Frontal cortex (tissue), 4 donors: Measurements from ENCODE around the gene ACO2. TPM values are rescaled to one million over a fixed set of nuclear protein-coding genes. Genes with fewer than 3 reads are reported as not detected.
"Not testable (repeated sequence)": the region's sequence is repeated elsewhere in the genome, so short reads cannot be mapped to it uniquely, and the experiment has no call there.

ENCODE experiments used
- DNase-seq, 2 donors: peaks; one replicate each; pipeline ENCODE4 v3.0.0; 2012; ENCODE audit warnings: low spot score in 2 of 2
- FAIRE-seq: peaks from 2 replicates; lab custom pipeline; 2012; peaks lifted over from hg19 to GRCh38; lab: Jason Lieb, UNC
- total RNA-seq: library from RNA; depleted of rRNA; stranded (reverse); fragments of >200 nt; gene quantifications from one replicate; pipeline ENCODE4 v1.2.3, GENCODE V29; 2014
- donor health status: control.
- donor health status: control.
- donor health status: control.

ACO2 gene
- total RNA-seq, 1 donor from 2014 or later: 72.2 TPM

- no peak for FAIRE-seq
- no peak for DNase-seq
These were observed 21.3 kb upstream of the ACO2 start for GRCh38 chr22:41447435-41448188.

- peak; percentile 96 for FAIRE-seq
- DNase-seq: peak; percentile 81
These were observed 20.6 kb upstream of the ACO2 start for GRCh38 chr22:41448189-41448808.

GRCh38 chr22:41458161-41458728, 10.7 kb upstream of the ACO2 start:
- DNase-seq (no peak), FAIRE-seq (no peak)

GRCh38 chr22:41459431-41459830, 9.5 kb upstream of the ACO2 start:
- no peak for FAIRE-seq
- DNase-seq: no peak

- FAIRE-seq, DNase-seq: not testable (repeated sequence)
These were observed 8.8 kb upstream of the ACO2 start for GRCh38 chr22:41460071-41460470.

- FAIRE-seq (no peak), DNase-seq (no peak)
These were observed 7.0 kb upstream of the ACO2 start for GRCh38 chr22:41461901-41462300.

- FAIRE-seq: no peak
- DNase-seq: no peak
These were observed 418 bp downstream of the ACO2 start for GRCh38 chr22:41469218-41469851.

- no peak for DNase-seq
- FAIRE-seq: no peak
These were observed 2.0 kb downstream of the ACO2 start for GRCh38 chr22:41470886-41471285.

GRCh38 chr22:41471568-41471967, 2.7 kb downstream of the ACO2 start:
- no peak for FAIRE-seq

GRCh38 chr22:41474872-41475451, 6.0 kb downstream of the ACO2 start:
- FAIRE-seq (no peak), DNase-seq (no peak)

More at GRCh38 chr22:41471568-41471967, 2.7 kb downstream of the ACO2 start:
- no peak for DNase-seq

GRCh38 chr22:41478473-41478872, 9.6 kb downstream of the ACO2 start:
- FAIRE-seq: no peak
- no peak for DNase-seq

- DNase-seq (no peak), FAIRE-seq (no peak)
These were observed 10.1 kb downstream of the ACO2 start for GRCh38 chr22:41478891-41479521.

- no peak for FAIRE-seq
These were observed 10.9 kb downstream of the ACO2 start for GRCh38 chr22:41479671-41480396.

GRCh38 chr22:41480397-41480735, 11.4 kb downstream of the ACO2 start:
- FAIRE-seq (no peak), DNase-seq (no peak)

More at GRCh38 chr22:41479671-41480396, 10.9 kb downstream of the ACO2 start:
- DNase-seq: peak; percentile 17 to 40

- FAIRE-seq: no peak
- DNase-seq: no peak
These were observed 12.4 kb downstream of the ACO2 start for GRCh38 chr22:41481131-41481830.

GRCh38 chr22:41481925-41482318, 13.0 kb downstream of the ACO2 start:
- FAIRE-seq (no peak), DNase-seq (no peak)

- no peak for DNase-seq
- no peak for FAIRE-seq
These were observed 13.5 kb downstream of the ACO2 start for GRCh38 chr22:41482319-41482935.

- FAIRE-seq: no peak
- no peak for DNase-seq
These were observed 16.1 kb downstream of the ACO2 start for GRCh38 chr22:41485033-41485432.
